HEK293 (cell line): ENCODE results near the gene CLSTN1.

ENCODE experiments used
- ATF2 ChIP-seq: fragments of 450-650 bp; formaldehyde crosslinking; IDR thresholded peaks from 2 replicates; pipeline ENCODE4 v1.5.1; 2016; ENCODE audit warnings: missing biosample characterization, missing genetic modification characterization, low read depth
- CTCF ChIP-seq: fragments of 450-650 bp; formaldehyde crosslinking; IDR thresholded peaks from 2 replicates; pipeline ENCODE4 v1.5.1; 2016; ENCODE audit warnings: missing biosample characterization, missing genetic modification characterization
- MYNN ChIP-seq: fragments of 450-650 bp; formaldehyde crosslinking; IDR thresholded peaks from 2 replicates; pipeline ENCODE4 v1.5.1; 2016; ENCODE audit warnings: missing biosample characterization, missing genetic modification characterization, borderline replicate concordance
- ZNF132 ChIP-seq: fragments of 450-650 bp; formaldehyde crosslinking; IDR thresholded peaks from 2 replicates; pipeline ENCODE4 v1.5.1; 2017; ENCODE audit warnings: missing biosample characterization, missing genetic modification characterization, borderline replicate concordance
- ZNF19 ChIP-seq: fragments of 450-650 bp; formaldehyde crosslinking; IDR thresholded peaks from 2 replicates; pipeline ENCODE4; 2016; ENCODE audit warnings: missing biosample characterization, missing genetic modification characterization, low read depth
- ZNF423 ChIP-seq: fragments of 450-650 bp; formaldehyde crosslinking; IDR thresholded peaks from 2 replicates; pipeline ENCODE4 v1.5.1; 2016; ENCODE audit warnings: missing biosample characterization, missing genetic modification characterization
- ZNF621 ChIP-seq: fragments of 450-650 bp; formaldehyde crosslinking; IDR thresholded peaks from 2 replicates; pipeline ENCODE4 v1.5.1; 2017; ENCODE audit warnings: missing biosample characterization, missing genetic modification characterization
- ZNF645 ChIP-seq: fragments of 450-650 bp; formaldehyde crosslinking; IDR thresholded peaks from 2 replicates; pipeline ENCODE4; 2016; ENCODE audit warnings: missing biosample characterization, missing genetic modification characterization
- ZNF76 ChIP-seq: fragments of 450-650 bp; formaldehyde crosslinking; IDR thresholded peaks from 2 replicates; pipeline ENCODE4; 2016; ENCODE audit warnings: low read depth, missing biosample characterization, missing genetic modification characterization, borderline replicate concordance
- TF ChIP-seq, protein P1 (sequence below): fragments of 450-650 bp; IDR thresholded peaks from 2 replicates; pipeline ENCODE4 v1.5.1; 2018; ENCODE audit warnings: missing biosample characterization, missing genetic modification characterization
- TF ChIP-seq, protein P2 (sequence below): IDR thresholded peaks from 2 replicates; pipeline ENCODE4 v1.6.1; 2011; ENCODE audit warnings: mild to moderate bottlenecking, low read depth, low read length, borderline replicate concordance
- TF ChIP-seq, protein P3 (sequence below): fragments of 450-650 bp; formaldehyde crosslinking; IDR thresholded peaks from 2 replicates; pipeline ENCODE4 v1.5.1; 2016; ENCODE audit warnings: missing biosample characterization, missing genetic modification characterization
- TF ChIP-seq, protein P4 (sequence below): fragments of 450-650 bp; formaldehyde crosslinking; IDR thresholded peaks from 2 replicates; pipeline ENCODE4 v1.5.1; 2016; ENCODE audit warnings: missing biosample characterization, missing genetic modification characterization
- TF ChIP-seq, protein P5 (sequence below): sonication (generic); formaldehyde crosslinking; IDR thresholded peaks from 2 replicates; pipeline ENCODE4 v1.8.1; 2022; ENCODE audit warnings: mild to moderate bottlenecking, moderate library complexity, missing genetic modification reagents

DNA sequence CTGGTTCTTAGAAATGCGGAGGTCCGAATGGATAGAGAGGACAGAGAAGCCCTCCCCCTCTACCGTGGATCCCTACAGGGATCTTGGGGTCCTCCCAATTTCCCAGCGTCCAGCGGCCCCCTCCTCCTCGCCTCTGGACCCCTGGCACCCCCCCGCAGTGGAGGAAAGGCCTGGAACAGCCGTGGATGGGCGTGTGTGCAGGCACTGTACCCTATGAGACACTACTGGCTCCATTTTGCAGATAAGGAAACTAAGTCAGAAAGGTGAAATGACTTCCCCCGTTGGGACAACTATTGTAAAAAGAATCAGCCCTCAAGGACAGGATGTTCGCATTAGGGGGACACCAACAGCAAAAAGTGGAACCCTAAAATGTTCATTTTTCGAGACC lies 931 bp upstream of the CLSTN1 start:
- TF ChIP-seq, protein P1, sequence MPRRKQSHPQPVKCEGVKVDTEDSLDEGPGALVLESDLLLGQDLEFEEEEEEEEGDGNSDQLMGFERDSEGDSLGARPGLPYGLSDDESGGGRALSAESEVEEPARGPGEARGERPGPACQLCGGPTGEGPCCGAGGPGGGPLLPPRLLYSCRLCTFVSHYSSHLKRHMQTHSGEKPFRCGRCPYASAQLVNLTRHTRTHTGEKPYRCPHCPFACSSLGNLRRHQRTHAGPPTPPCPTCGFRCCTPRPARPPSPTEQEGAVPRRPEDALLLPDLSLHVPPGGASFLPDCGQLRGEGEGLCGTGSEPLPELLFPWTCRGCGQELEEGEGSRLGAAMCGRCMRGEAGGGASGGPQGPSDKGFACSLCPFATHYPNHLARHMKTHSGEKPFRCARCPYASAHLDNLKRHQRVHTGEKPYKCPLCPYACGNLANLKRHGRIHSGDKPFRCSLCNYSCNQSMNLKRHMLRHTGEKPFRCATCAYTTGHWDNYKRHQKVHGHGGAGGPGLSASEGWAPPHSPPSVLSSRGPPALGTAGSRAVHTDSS, result no peak
- TF ChIP-seq CTCF (tag by site-specific recombination), result no peak
- no peak for TF ChIP-seq ZNF132 (tag by site-specific recombination)
- TF ChIP-seq, protein P2, sequence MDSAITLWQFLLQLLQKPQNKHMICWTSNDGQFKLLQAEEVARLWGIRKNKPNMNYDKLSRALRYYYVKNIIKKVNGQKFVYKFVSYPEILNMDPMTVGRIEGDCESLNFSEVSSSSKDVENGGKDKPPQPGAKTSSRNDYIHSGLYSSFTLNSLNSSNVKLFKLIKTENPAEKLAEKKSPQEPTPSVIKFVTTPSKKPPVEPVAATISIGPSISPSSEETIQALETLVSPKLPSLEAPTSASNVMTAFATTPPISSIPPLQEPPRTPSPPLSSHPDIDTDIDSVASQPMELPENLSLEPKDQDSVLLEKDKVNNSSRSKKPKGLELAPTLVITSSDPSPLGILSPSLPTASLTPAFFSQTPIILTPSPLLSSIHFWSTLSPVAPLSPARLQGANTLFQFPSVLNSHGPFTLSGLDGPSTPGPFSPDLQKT, result no peak
- TF ChIP-seq, protein P3, sequence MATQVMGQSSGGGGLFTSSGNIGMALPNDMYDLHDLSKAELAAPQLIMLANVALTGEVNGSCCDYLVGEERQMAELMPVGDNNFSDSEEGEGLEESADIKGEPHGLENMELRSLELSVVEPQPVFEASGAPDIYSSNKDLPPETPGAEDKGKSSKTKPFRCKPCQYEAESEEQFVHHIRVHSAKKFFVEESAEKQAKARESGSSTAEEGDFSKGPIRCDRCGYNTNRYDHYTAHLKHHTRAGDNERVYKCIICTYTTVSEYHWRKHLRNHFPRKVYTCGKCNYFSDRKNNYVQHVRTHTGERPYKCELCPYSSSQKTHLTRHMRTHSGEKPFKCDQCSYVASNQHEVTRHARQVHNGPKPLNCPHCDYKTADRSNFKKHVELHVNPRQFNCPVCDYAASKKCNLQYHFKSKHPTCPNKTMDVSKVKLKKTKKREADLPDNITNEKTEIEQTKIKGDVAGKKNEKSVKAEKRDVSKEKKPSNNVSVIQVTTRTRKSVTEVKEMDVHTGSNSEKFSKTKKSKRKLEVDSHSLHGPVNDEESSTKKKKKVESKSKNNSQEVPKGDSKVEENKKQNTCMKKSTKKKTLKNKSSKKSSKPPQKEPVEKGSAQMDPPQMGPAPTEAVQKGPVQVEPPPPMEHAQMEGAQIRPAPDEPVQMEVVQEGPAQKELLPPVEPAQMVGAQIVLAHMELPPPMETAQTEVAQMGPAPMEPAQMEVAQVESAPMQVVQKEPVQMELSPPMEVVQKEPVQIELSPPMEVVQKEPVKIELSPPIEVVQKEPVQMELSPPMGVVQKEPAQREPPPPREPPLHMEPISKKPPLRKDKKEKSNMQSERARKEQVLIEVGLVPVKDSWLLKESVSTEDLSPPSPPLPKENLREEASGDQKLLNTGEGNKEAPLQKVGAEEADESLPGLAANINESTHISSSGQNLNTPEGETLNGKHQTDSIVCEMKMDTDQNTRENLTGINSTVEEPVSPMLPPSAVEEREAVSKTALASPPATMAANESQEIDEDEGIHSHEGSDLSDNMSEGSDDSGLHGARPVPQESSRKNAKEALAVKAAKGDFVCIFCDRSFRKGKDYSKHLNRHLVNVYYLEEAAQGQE (tag by site-specific recombination), result no peak
- TF ChIP-seq, protein P4, sequence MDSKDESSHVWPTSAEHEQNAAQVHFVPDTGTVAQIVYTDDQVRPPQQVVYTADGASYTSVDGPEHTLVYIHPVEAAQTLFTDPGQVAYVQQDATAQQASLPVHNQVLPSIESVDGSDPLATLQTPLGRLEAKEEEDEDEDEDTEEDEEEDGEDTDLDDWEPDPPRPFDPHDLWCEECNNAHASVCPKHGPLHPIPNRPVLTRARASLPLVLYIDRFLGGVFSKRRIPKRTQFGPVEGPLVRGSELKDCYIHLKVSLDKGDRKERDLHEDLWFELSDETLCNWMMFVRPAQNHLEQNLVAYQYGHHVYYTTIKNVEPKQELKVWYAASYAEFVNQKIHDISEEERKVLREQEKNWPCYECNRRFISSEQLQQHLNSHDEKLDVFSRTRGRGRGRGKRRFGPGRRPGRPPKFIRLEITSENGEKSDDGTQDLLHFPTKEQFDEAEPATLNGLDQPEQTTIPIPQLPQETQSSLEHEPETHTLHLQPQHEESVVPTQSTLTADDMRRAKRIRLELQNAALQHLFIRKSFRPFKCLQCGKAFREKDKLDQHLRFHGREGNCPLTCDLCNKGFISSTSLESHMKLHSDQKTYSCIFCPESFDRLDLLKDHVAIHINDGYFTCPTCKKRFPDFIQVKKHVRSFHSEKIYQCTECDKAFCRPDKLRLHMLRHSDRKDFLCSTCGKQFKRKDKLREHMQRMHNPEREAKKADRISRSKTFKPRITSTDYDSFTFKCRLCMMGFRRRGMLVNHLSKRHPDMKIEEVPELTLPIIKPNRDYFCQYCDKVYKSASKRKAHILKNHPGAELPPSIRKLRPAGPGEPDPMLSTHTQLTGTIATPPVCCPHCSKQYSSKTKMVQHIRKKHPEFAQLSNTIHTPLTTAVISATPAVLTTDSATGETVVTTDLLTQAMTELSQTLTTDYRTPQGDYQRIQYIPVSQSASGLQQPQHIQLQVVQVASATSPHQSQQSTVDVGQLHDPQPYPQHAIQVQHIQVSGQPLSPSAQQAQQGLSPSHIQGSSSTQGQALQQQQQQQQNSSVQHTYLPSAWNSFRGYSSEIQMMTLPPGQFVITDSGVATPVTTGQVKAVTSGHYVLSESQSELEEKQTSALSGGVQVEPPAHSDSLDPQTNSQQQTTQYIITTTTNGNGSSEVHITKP (tag by site-specific recombination), result no peak
- TF ChIP-seq ZNF423 (tag by site-specific recombination), result no peak
- TF ChIP-seq ZNF76, result no peak
- no peak for TF ChIP-seq ATF2 (tag by site-specific recombination)
- TF ChIP-seq, protein P5, sequence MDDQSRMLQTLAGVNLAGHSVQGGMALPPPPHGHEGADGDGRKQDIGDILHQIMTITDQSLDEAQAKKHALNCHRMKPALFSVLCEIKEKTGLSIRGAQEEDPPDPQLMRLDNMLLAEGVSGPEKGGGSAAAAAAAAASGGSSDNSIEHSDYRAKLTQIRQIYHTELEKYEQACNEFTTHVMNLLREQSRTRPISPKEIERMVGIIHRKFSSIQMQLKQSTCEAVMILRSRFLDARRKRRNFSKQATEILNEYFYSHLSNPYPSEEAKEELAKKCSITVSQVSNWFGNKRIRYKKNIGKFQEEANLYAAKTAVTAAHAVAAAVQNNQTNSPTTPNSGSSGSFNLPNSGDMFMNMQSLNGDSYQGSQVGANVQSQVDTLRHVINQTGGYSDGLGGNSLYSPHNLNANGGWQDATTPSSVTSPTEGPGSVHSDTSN (CRISPR knock-in tag), result no peak
- no peak for TF ChIP-seq MYNN (tag by site-specific recombination)
- TF ChIP-seq ZNF19, result no peak
- no peak for TF ChIP-seq ZNF621 (tag by site-specific recombination)
- no peak for TF ChIP-seq ZNF645 (tag by site-specific recombination)
